OCI-LY7 (cell line): ENCODE results near the gene BNIP1. TPM values are rescaled to one million over a fixed set of nuclear protein-coding genes. Genes with fewer than 3 reads are reported as not detected.
"Not testable (repeated sequence)": the region's sequence is repeated elsewhere in the genome, so short reads cannot be mapped to it uniquely, and the experiment has no call there.

Experiments
- BruUV-seq: library from RNA; stranded (reverse); fragments of 400-500 nt; replicated peaks from 2 replicates; lab custom pipeline; 2021; lab: Mats Ljungman, UMichigan
- CTCF ChIA-PET: fragments of 300-600 bp; sonication (Branson Sonifier 250); formaldehyde crosslinking; loops from one replicate; lab custom pipeline; 2022; ENCODE audit warnings: antibody characterized with exemption; ENCODE audit not compliant: unreplicated experiment; lab: Charles Lee
- POLR2A ChIA-PET: fragments of 300-600 bp; sonication (Branson Sonifier 250); formaldehyde crosslinking; loops from one replicate; lab custom pipeline; 2022; ENCODE audit warnings: antibody characterized with exemption; lab: Charles Lee
- DNase-seq: peaks from one replicate; pipeline ENCODE4 v3.0.0-alpha.2; 2015; ENCODE audit warnings: low spot score
- H2AFZ ChIP-seq: fragments of 200-600 bp; sonication (generic), shearing (Covaris generic); 2 replicates; pipeline ENCODE4 v1.6.1; 2014; ENCODE audit warnings: mild to moderate bottlenecking, antibody characterized with exemption, low read length, moderate library complexity
- H3K27ac ChIP-seq: fragments of 200-600 bp; sonication (generic); 2 replicates; pipeline ENCODE4 v1.5.1; 2014; ENCODE audit warnings: mixed run types, low read depth, mild to moderate bottlenecking, moderate library complexity, low read length, inconsistent platforms; ENCODE audit not compliant: poor library complexity, severe bottlenecking
- H3K36me3 ChIP-seq: fragments of 200-600 bp; sonication (generic); 2 replicates; pipeline ENCODE4 v1.6.1; 2014; ENCODE audit warnings: mild to moderate bottlenecking, antibody characterized with exemption, low read length, moderate library complexity, mixed read lengths; ENCODE audit not compliant: insufficient read depth
- H3K4me1 ChIP-seq: fragments of 200-600 bp; sonication (generic); 2 replicates; pipeline ENCODE4 v1.5.1; 2014; ENCODE audit warnings: mild to moderate bottlenecking, low read length; ENCODE audit not compliant: insufficient read depth, poor library complexity, severe bottlenecking
- H3K4me2 ChIP-seq: fragments of 200-600 bp; sonication (generic); 2 replicates; pipeline ENCODE4 v1.6.1; 2014; ENCODE audit warnings: mild to moderate bottlenecking, low read length
- H3K4me3 ChIP-seq: fragments of 200-600 bp; sonication (generic); 2 replicates; pipeline ENCODE4 v1.5.1; 2014; ENCODE audit warnings: mild to moderate bottlenecking, low read depth, low read length; ENCODE audit not compliant: poor library complexity, severe bottlenecking
- H3K79me2 ChIP-seq: fragments of 200-600 bp; sonication (generic); 2 replicates; pipeline ENCODE4 v1.6.1; 2016; ENCODE audit warnings: low read depth, mild to moderate bottlenecking, low read length, moderate library complexity, mixed read lengths; ENCODE audit not compliant: insufficient read depth
- H3K9me2 ChIP-seq: fragments of 200-600 bp; sonication (generic); 2 replicates; pipeline ENCODE4 v1.6.1; 2016; ENCODE audit warnings: mild to moderate bottlenecking, low read length, mixed read lengths; ENCODE audit not compliant: insufficient read depth
- H3K9me3 ChIP-seq: fragments of 200-600 bp; sonication (generic); 2 replicates; pipeline ENCODE4 v1.6.1; 2014; ENCODE audit warnings: mild to moderate bottlenecking, mixed run types, low read length, mixed read lengths
- H4K20me1 ChIP-seq: fragments of 200-600 bp; sonication (generic); 2 replicates; pipeline ENCODE4 v1.6.1; 2014; ENCODE audit warnings: mild to moderate bottlenecking, antibody characterized with exemption, low read length, moderate library complexity, mixed read lengths; ENCODE audit not compliant: insufficient read depth
- EZH2phosphoT487 ChIP-seq: fragments of 200-600 bp; sonication (generic); IDR thresholded peaks from 2 replicates; pipeline ENCODE4 v1.6.1; 2018; ENCODE audit warnings: low read depth, borderline replicate concordance, mild to moderate bottlenecking, mixed run types, antibody characterized with exemption, low read length, moderate library complexity, mixed read lengths
- intact Hi-C: fragments of 100-400 bp; cut with micrococcal nuclease; formaldehyde crosslinking; loops from one replicate; pipeline ENCODE4 v1.10.0; 2022; ENCODE audit not compliant: unreplicated experiment
- total RNA-seq, 2 experiments: library from RNA; depleted of rRNA in 1 of 2; stranded (reverse); fragments of >200 nt in 1 of 2; shearing (Covaris generic) in 1 of 2; gene quantifications; 2 replicates each; pipeline ENCODE4 v1.2.3, GENCODE V29; 2014 to 2022
- TF ChIP-seq, protein P1 (sequence below): fragments of 200-600 bp; sonication (generic); conservative IDR thresholded peaks from 2 replicates; pipeline ENCODE4 v1.5.1; 2014; ENCODE audit warnings: mild to moderate bottlenecking, antibody characterized with exemption, low read length, moderate library complexity, mixed read lengths

The BNIP1 gene
- total RNA-seq, 2 experiments from 2014 or later: 16.8 to 23.1 TPM

DNA sequence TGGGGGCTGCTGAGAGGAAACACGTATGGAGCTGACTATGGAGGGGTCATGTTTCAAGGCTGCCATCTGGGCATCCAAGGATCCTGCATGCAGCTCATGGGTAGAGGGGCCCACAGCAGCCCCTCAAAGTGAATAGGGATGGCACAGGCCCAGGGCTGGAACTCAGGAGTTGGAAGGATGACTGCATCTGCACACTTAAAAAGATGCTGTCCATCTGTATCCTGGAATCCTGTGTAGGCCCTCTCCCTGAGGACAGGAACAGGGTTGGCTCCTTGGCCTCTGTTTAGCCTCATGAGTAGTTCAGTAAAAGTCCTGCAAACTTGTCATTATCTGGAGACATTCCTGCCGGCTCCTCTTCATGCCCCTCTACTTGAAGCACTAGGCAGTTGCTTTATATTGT is 4.0 kb downstream of the BNIP1 start:
- ChIA-PET POLR2A (no interaction called here), CTCF (no interaction called here)
- Histone ChIP-seq H2AFZ (no peak overlapping the region), H3K4me3 (no peak overlapping the region), H3K9me2 (no peaks in the 10 kb centered on the region), H3K9me3 (no peaks in the 10 kb centered on the region), H3K4me2 (no peak overlapping the region), H3K36me3 (peaks cover 49% of the 10 kb centered on the region), H4K20me1 (no peaks in the 10 kb centered on the region), H3K27ac (no peak overlapping the region), H3K4me1 (peaks cover 11% of the 10 kb centered on the region), H3K79me2 (no peaks in the 10 kb centered on the region; the same call in 1 of the 2 replicates)
- BruUV-seq: no TSS peak
- no peak for DNase-seq
- intact Hi-C loops: no loop called here
- TF ChIP-seq EZH2phosphoT487: no peak
- TF ChIP-seq, protein P1, sequence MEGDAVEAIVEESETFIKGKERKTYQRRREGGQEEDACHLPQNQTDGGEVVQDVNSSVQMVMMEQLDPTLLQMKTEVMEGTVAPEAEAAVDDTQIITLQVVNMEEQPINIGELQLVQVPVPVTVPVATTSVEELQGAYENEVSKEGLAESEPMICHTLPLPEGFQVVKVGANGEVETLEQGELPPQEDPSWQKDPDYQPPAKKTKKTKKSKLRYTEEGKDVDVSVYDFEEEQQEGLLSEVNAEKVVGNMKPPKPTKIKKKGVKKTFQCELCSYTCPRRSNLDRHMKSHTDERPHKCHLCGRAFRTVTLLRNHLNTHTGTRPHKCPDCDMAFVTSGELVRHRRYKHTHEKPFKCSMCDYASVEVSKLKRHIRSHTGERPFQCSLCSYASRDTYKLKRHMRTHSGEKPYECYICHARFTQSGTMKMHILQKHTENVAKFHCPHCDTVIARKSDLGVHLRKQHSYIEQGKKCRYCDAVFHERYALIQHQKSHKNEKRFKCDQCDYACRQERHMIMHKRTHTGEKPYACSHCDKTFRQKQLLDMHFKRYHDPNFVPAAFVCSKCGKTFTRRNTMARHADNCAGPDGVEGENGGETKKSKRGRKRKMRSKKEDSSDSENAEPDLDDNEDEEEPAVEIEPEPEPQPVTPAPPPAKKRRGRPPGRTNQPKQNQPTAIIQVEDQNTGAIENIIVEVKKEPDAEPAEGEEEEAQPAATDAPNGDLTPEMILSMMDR: no peak

DNA sequence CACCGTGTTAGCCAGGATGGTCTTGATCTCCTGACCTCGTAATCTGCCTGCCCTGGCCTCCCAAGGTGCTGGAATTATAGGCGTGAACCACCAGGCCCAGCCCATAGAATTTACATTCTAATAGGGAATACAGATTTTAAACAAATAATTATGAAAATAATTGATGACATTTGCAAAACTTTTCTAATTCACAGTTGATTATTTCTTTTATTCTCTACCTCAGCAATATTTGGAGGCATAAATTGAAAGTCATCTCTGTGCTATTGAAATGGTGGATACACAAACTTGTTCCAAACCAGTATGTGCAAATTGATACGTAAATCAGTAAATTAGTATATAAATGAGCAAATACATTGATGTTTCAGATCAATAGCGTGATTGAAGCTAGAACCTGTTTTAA is 8.2 kb downstream of the BNIP1 start:
- Histone ChIP-seq H3K36me3 (peaks cover 69% of the 10 kb centered on the region), H3K4me1 (no peaks in the 10 kb centered on the region), H2AFZ (no peak overlapping the region), H3K4me2 (no peak overlapping the region), H3K27ac (no peak overlapping the region), H4K20me1 (no peaks in the 10 kb centered on the region), H3K4me3 (no peak overlapping the region), H3K79me2 (no peaks in the 10 kb centered on the region), H3K9me2 (no peaks in the 10 kb centered on the region), H3K9me3 (no peaks in the 10 kb centered on the region)
- CTCF ChIA-PET: no interaction called here
- no TSS peak for BruUV-seq
- no peak for TF ChIP-seq EZH2phosphoT487
- TF ChIP-seq, protein P1: no peak
- DNase-seq: no peak
- intact Hi-C loops: no loop called here
- POLR2A ChIA-PET: interaction anchor here (0.7 to 1.0 kb wide), 2 partner anchors 17 to 858 kb away, joined by 3 to 4 read pairs; no protein-coding TSS in a partner anchor

DNA sequence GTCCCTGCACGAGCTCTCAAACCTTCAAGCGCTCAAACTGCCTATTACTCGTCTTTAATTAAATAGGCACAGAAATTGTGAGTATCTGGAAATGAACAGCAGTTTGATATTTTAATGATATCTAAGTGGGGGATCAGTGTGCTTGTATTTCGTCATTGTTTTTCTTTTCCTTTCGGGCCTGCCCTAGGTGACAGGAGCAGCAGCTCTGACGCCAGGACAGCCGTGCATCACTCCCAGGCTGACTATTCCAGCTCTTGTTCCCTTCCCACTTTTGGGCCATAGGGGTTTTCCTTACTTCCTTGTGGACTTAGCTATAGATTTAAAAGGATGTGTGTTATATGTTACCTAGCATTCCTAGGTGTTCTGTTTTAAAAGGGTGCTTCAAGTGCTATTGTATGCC is 9.5 kb downstream of the BNIP1 start:
- Histone ChIP-seq H3K4me3 (no peak overlapping the region), H3K79me2 (no peaks in the 10 kb centered on the region), H4K20me1 (no peaks in the 10 kb centered on the region), H3K27ac (no peak overlapping the region), H3K4me2 (no peak overlapping the region), H3K36me3 (peaks cover 59% of the 10 kb centered on the region), H3K9me3 (no peaks in the 10 kb centered on the region), H2AFZ (no peak overlapping the region), H3K9me2 (no peaks in the 10 kb centered on the region), H3K4me1 (no peaks in the 10 kb centered on the region)
- no peak for DNase-seq
- BruUV-seq: no TSS peak
- POLR2A ChIA-PET: no interaction called here
- no peak for TF ChIP-seq EZH2phosphoT487
- TF ChIP-seq, protein P1: no peak
- intact Hi-C loops: no loop called here
- CTCF ChIA-PET: no interaction called here

DNA sequence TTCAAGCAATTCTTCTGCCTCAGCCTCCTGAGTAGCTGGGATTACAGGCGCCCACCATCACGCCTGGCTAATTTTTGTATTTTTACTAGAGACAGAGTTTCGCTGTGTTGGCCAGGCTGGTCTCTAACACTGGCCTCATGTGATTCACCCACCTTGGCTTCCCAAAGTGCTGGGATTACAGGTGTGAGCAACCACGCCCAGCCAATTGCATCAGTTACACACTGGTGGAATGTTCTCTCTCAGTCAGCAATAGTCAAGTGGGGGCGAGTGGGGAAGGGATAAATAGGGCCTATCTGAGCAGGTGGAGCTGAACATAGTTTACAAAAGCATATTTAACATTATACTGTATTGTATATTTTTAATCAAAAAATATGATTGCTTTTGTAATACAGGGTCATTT is 10.3 kb downstream of the BNIP1 start:
- H3K4me3 ChIP-seq, H3K4me1 ChIP-seq, H3K79me2 ChIP-seq, H3K27ac ChIP-seq, BruUV-seq, H2AFZ ChIP-seq, H3K4me2 ChIP-seq, H3K9me3 ChIP-seq, intact Hi-C loops, H4K20me1 ChIP-seq, CTCF ChIA-PET, H3K9me2 ChIP-seq, DNase-seq: not testable (repeated sequence)
- H3K36me3 ChIP-seq: peaks cover 51% of the 10 kb centered on the region
- POLR2A ChIA-PET: interaction anchor here (0.7 kb wide), 1 partner anchor 718 kb away, joined by 3 read pairs; no protein-coding TSS in a partner anchor
